ENCODE measurements around the gene TPD52L1.

TPD52L1 gene

GRCh38 chr6:125257351-125257750 is 103.8 kb downstream of the TPD52L1 start:
- TF ChIP-seq, protein P1, sequence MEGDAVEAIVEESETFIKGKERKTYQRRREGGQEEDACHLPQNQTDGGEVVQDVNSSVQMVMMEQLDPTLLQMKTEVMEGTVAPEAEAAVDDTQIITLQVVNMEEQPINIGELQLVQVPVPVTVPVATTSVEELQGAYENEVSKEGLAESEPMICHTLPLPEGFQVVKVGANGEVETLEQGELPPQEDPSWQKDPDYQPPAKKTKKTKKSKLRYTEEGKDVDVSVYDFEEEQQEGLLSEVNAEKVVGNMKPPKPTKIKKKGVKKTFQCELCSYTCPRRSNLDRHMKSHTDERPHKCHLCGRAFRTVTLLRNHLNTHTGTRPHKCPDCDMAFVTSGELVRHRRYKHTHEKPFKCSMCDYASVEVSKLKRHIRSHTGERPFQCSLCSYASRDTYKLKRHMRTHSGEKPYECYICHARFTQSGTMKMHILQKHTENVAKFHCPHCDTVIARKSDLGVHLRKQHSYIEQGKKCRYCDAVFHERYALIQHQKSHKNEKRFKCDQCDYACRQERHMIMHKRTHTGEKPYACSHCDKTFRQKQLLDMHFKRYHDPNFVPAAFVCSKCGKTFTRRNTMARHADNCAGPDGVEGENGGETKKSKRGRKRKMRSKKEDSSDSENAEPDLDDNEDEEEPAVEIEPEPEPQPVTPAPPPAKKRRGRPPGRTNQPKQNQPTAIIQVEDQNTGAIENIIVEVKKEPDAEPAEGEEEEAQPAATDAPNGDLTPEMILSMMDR (IDR thresholded peaks at IDR 0.05) = no peak

- TF ChIP-seq, protein P1 (IDR thresholded peaks at IDR 0.05) = no peak
These were observed 105.2 kb downstream of the TPD52L1 start for GRCh38 chr6:125258651-125259353.

DNA sequence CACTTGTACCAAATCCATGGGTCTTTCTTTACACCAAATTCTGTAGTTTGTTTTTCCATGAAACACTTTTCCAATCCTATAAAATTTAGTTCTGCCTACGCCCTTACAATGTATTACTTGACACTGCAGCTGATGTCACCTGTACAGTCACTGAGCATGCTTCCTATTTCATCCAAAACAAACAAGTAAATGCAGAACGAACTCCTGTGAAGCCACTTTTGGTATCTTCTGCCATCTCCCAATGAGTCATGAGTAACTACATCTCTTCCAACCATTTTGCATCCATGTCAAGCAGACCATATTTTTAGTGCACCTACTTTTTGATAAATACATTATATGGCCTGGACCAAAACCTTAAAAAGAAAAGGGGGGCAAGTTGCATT is 105.8 kb downstream of the TPD52L1 start:
- TF ChIP-seq, protein P1 (IDR thresholded peaks at IDR 0.05) = no peak

GRCh38 chr6:125262016-125263013 is 108.7 kb downstream of the TPD52L1 start:
- TF ChIP-seq, protein P1 (IDR thresholded peaks at IDR 0.05) = no peak

GRCh38 chr6:125264476-125264875 is 110.9 kb downstream of the TPD52L1 start:
- TF ChIP-seq, protein P1 (IDR thresholded peaks at IDR 0.05) = no peak

DNA sequence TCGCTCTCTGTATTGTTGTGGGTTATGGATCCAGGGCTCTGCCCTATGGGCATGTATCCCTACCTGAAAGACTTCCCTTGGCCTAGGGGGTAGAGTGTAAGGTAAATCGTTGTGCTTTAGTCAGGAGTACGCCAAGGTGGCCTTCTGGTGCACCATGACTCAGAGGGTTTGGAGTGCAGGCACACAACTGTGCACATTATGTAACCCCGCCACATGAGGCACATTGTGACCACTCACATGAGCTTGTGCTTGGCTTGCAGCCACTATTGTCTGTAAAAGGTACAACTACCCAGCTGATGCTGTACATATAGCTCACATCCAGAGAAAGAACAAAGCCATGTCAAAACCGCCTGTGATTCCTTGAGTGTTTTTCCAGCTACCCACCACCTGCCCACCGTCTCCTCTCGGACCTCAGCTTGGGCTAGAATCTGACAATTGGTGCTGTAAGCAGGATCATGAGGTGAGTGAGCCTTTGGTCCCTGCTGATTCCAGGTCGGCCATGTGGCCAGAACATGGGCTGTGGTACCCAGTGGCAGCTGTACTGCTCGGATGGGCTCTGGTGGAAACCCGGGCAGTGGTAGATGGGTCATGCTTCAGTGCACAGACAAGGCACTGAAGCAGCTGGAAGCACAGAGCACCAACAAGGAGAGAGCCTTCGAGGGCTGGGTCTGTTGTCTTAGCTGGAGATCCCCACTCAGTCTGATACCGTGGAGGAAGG is 114.4 kb downstream of the TPD52L1 start:
- TF ChIP-seq, protein P1 (IDR thresholded peaks at IDR 0.05) = no peak

DNA sequence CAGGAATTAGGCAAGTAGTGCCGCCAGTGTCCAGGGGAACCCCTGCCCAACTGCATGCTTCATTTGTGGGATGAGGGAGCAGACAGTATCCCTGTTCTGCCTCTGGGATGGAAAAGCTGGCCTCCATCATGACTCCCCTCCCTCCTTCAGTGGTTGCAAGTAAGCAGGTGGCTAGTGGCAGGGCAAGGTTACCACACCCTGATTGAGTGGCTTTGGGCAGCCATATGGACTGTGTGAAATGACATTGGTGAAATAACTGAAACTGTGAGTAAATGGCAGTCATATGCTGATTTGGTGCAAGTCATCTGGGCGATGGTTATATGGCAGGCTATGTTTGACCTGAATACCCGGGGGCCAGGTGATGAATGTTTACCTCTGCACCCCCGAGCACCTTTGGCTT is 115.2 kb downstream of the TPD52L1 start:
- TF ChIP-seq, protein P1 (IDR thresholded peaks at IDR 0.05) = no peak
